GM23248 (cell line): ENCODE data around the gene TRIOBP. TPM values are rescaled to one million over a fixed set of nuclear protein-coding genes. Genes with fewer than 3 reads are reported as not detected.

Experiments
- DNase-seq: peaks from one replicate; pipeline ENCODE4 v3.0.0-alpha.2; 2015
- H2AFZ ChIP-seq: fragments of 200-600 bp; sonication (generic); 2 replicates; pipeline ENCODE4 v1.6.1; 2016; ENCODE audit warnings: antibody characterized with exemption
- H3F3A ChIP-seq: fragments of 200-600 bp; sonication (generic); 2 replicates; pipeline ENCODE4 v1.6.1; 2016; ENCODE audit warnings: mild to moderate bottlenecking, antibody characterized with exemption, mixed run types; ENCODE audit not compliant: insufficient read depth
- H3K27ac ChIP-seq: fragments of 200-600 bp; sonication (generic); 2 replicates; pipeline ENCODE4 v1.5.1; 2016; ENCODE audit warnings: mild to moderate bottlenecking
- H3K27me3 ChIP-seq: fragments of 200-600 bp; sonication (generic); replicated peaks from 2 replicates; pipeline ENCODE4 v1.6.1; 2016; ENCODE audit warnings: mild to moderate bottlenecking; ENCODE audit not compliant: insufficient read depth
- H3K36me3 ChIP-seq: fragments of 200-600 bp; sonication (generic); 2 replicates; pipeline ENCODE4 v1.6.1; 2016; ENCODE audit warnings: low read depth, mild to moderate bottlenecking
- H3K4me1 ChIP-seq: fragments of 200-600 bp; sonication (generic); 2 replicates; pipeline ENCODE4 v1.6.1; 2016; ENCODE audit warnings: mild to moderate bottlenecking; ENCODE audit not compliant: insufficient read depth
- H3K4me2 ChIP-seq: fragments of 200-600 bp; sonication (generic); one replicate; pipeline ENCODE4 v1.6.1; 2016; ENCODE audit warnings: mild to moderate bottlenecking; ENCODE audit not compliant: unreplicated experiment
- H3K4me3 ChIP-seq: fragments of 200-600 bp; sonication (generic); 2 replicates; pipeline ENCODE4 v1.5.1; 2016; ENCODE audit warnings: mild to moderate bottlenecking
- H3K79me2 ChIP-seq: fragments of 200-600 bp; sonication (generic); 2 replicates; pipeline ENCODE4 v1.6.1; 2016; ENCODE audit warnings: mild to moderate bottlenecking; ENCODE audit not compliant: insufficient read depth
- H3K9ac ChIP-seq: fragments of 200-600 bp; sonication (generic); 2 replicates; pipeline ENCODE4 v1.6.1; 2016; ENCODE audit warnings: mild to moderate bottlenecking
- H3K9me2 ChIP-seq: fragments of 200-600 bp; sonication (generic); 2 replicates; pipeline ENCODE4 v1.6.1; 2016; ENCODE audit warnings: mixed run types, mild to moderate bottlenecking, moderate library complexity; ENCODE audit not compliant: insufficient read depth
- H3K9me3 ChIP-seq: fragments of 200-600 bp; sonication (generic); one replicate; pipeline ENCODE4 v1.6.1; 2017; ENCODE audit warnings: low read depth
- H4K20me1 ChIP-seq: fragments of 200-600 bp; sonication (generic); 2 replicates; pipeline ENCODE4 v1.6.0; 2016; ENCODE audit not compliant: insufficient read depth
- EZH2 ChIP-seq: fragments of 200-600 bp; sonication (generic); IDR thresholded peaks from 2 replicates; pipeline ENCODE4 v1.6.1; 2018; ENCODE audit warnings: antibody characterized with exemption, mild to moderate bottlenecking; ENCODE audit not compliant: insufficient read depth, poor library complexity, severe bottlenecking
- EZH2phosphoT487 ChIP-seq: fragments of 200-600 bp; sonication (generic); IDR thresholded peaks from 2 replicates; pipeline ENCODE4 v1.6.1; 2018; ENCODE audit warnings: antibody characterized with exemption, moderate library complexity, mild to moderate bottlenecking, low read depth; ENCODE audit not compliant: insufficient read depth
- WGBS, 2 experiments: methylation state at CpG; one replicate each; pipeline ENCODE4 v1.1.6; 2015 to 2017; ENCODE audit warnings: low lambda C conversion rate in 2 of 2, low coverage in 1 of 2; ENCODE audit errors: missing lambda C conversion rate in 2 of 2; 5-methylcytosine and 5-hydroxymethylcytosine counted together
- in situ Hi-C: fragments of 300-500 bp; cut with MboI; formaldehyde crosslinking; loops from 2 replicates; pipeline ENCODE4 v1.15.0; 2020
- polyA plus RNA-seq: library from polyadenylated mRNA; unstranded; fragments of >200 nt; fragmentation: Nextera tagmentation; extraction: Ambion mirVana; gene quantifications from 2 replicates; pipeline ENCODE4 v1.2.1, GENCODE V29; 2016
- total RNA-seq: library from RNA; depleted of rRNA; stranded (reverse); fragments of >200 nt; shearing (Covaris generic); gene quantifications from 2 replicates; pipeline ENCODE4 v1.2.3, GENCODE V29; 2014

The TRIOBP gene
- total and polyA plus RNA-seq, 2 experiments from 2014 or later = 123 to 135 TPM

GRCh38 chr22:37663521-37664140 lies 33.2 kb upstream of the TRIOBP start:
- H3K9me2 ChIP-seq = no peaks in the 10 kb centered on the region
- H3K79me2 ChIP-seq = peaks cover 87% of the 10 kb centered on the region
- in situ Hi-C loops = no loop called here
- peaks cover 22% of the 10 kb centered on the region for H3F3A ChIP-seq
- no peaks in the 10 kb centered on the region for H3K9me3 ChIP-seq
- 0 out of 2 replicates have a peak, but pooled peaks cover 2% of the 10 kb centered on the region for H4K20me1 ChIP-seq
- no peak overlapping the region for H2AFZ ChIP-seq
- H3K9ac ChIP-seq = no peak overlapping the region
- no peak overlapping the region for H3K4me2 ChIP-seq
- no peak overlapping the region for H3K4me3 ChIP-seq
- no peak for DNase-seq
- no peaks in the 10 kb centered on the region for H3K27me3 ChIP-seq
- no peak for TF ChIP-seq EZH2
- no peak for TF ChIP-seq EZH2phosphoT487
- H3K36me3 ChIP-seq = no peaks in the 10 kb centered on the region
- H3K4me1 ChIP-seq = peaks cover 33% of the 10 kb centered on the region
- no peak overlapping the region for H3K27ac ChIP-seq
- 85 to 86% methylated on average over 16 of the region's 16 CpGs for WGBS, 2 experiments

- H2AFZ ChIP-seq = no peak overlapping the region
- no peaks in the 10 kb centered on the region for H3K36me3 ChIP-seq
- no peak for DNase-seq
- no peak overlapping the region for H3K9ac ChIP-seq
- no peaks in the 10 kb centered on the region for H3K27me3 ChIP-seq
- TF ChIP-seq EZH2phosphoT487 (no peak), EZH2 (no peak)
- H3F3A ChIP-seq = peaks cover 22% of the 10 kb centered on the region
- peaks cover 32% of the 10 kb centered on the region for H3K4me1 ChIP-seq
- H3K9me3 ChIP-seq = no peaks in the 10 kb centered on the region
- 0 out of 2 replicates have a peak, but pooled peaks cover 2% of the 10 kb centered on the region for H4K20me1 ChIP-seq
- 75 to 76% methylated on average over 16 of the region's 16 CpGs for WGBS, 2 experiments
- H3K9me2 ChIP-seq = no peaks in the 10 kb centered on the region
- H3K4me2 ChIP-seq = no peak overlapping the region
- peaks cover 85% of the 10 kb centered on the region for H3K79me2 ChIP-seq
- no peak overlapping the region for H3K4me3 ChIP-seq
- no peak overlapping the region for H3K27ac ChIP-seq
- in situ Hi-C loops = no loop called here
Observed at GRCh38 chr22:37664249-37665101, 32.4 kb upstream of the TRIOBP start.

- Histone ChIP-seq H3K9me2 (no peaks in the 10 kb centered on the region), H3K4me1 (peaks cover 22% of the 10 kb centered on the region), H3K27ac (no peak overlapping the region), H3K27me3 (no peaks in the 10 kb centered on the region), H3K4me3 (no peak overlapping the region), H3K9me3 (no peaks in the 10 kb centered on the region), H3K36me3 (no peaks in the 10 kb centered on the region), H3K9ac (no peak overlapping the region), H3K79me2 (peaks cover 74% of the 10 kb centered on the region), H3K4me2 (no peak overlapping the region), H2AFZ (no peak overlapping the region), H4K20me1 (0 out of 2 replicates have a peak, but pooled peaks cover under 1% of the 10 kb centered on the region), H3F3A (peaks cover 14% of the 10 kb centered on the region)
- no peak for DNase-seq
- in situ Hi-C loops = no loop called here
- TF ChIP-seq EZH2phosphoT487 (no peak), EZH2 (no peak)
- 92 to 93% methylated on average over 19 to 24 of the region's 24 CpGs for WGBS, 2 experiments
Observed at GRCh38 chr22:37665487-37665886, 31.4 kb upstream of the TRIOBP start.

- peaks cover 13% of the 10 kb centered on the region for H3K4me1 ChIP-seq
- in situ Hi-C loops = no loop called here
- no peak overlapping the region for H3K4me3 ChIP-seq
- H3K9me3 ChIP-seq = no peaks in the 10 kb centered on the region
- no peaks in the 10 kb centered on the region for H3K36me3 ChIP-seq
- H2AFZ ChIP-seq = no peak overlapping the region
- WGBS, 2 experiments = 84 to 87% methylated on average over 6 of the region's 6 CpGs
- no peaks in the 10 kb centered on the region for H3K27me3 ChIP-seq
- H3K9ac ChIP-seq = no peak overlapping the region
- no peaks in the 10 kb centered on the region for H4K20me1 ChIP-seq
- peak; percentile 31 for DNase-seq
- H3F3A ChIP-seq = peaks cover 6% of the 10 kb centered on the region
- H3K27ac ChIP-seq = no peak overlapping the region
- H3K79me2 ChIP-seq = peaks cover 41% of the 10 kb centered on the region
- no peak overlapping the region for H3K4me2 ChIP-seq
- H3K9me2 ChIP-seq = no peaks in the 10 kb centered on the region
- TF ChIP-seq EZH2phosphoT487 (no peak), EZH2 (no peak)
Observed at GRCh38 chr22:37669586-37669985, 27.3 kb upstream of the TRIOBP start.
